Hematopoietic multipotent progenitor cell treated with erythropoietin and hydrocortisone succinate and interleukin-3 and kit ligand, for 8 days (in vitro differentiated cells): ENCODE results near the gene ZWILCH.
A peak's percentile ranks its signal among the peaks of the same experiment; 100 is the strongest.
"Not testable (repeated sequence)": the region's sequence is repeated elsewhere in the genome, so short reads cannot be mapped to it uniquely, and the experiment has no call there.

ENCODE experiments used
- DNase-seq: peaks from one replicate; pipeline ENCODE4 v3.0.0-alpha.2; 2015

Gene ZWILCH

GRCh38 chr15:66504563-66505429, at the start of gene ZWILCH, which contains the start of gene RPL4:
ZWILCH (plus strand) TSS chr15:66505326; CDS start chr15:66505339, 13 bp downstream.
RPL4 (minus strand) TSS chr15:66504855; CDS start chr15:66504790, 65 bp downstream.
- DNase-seq: peak; percentile 90

- no peak for DNase-seq
Observed at GRCh38 chr15:66456211-66456610, 48.9 kb upstream of the ZWILCH start.

- no peak for DNase-seq
Observed at GRCh38 chr15:66459818-66460615, 45.1 kb upstream of the ZWILCH start.

GRCh38 chr15:66461294-66461693, 43.8 kb upstream of the ZWILCH start:
- not testable (repeated sequence) for DNase-seq

- no peak for DNase-seq
Observed at GRCh38 chr15:66461917-66462316, 43.2 kb upstream of the ZWILCH start.

GRCh38 chr15:66462627-66463026, 42.5 kb upstream of the ZWILCH start:
- no peak for DNase-seq

- DNase-seq: not testable (repeated sequence)
Observed at GRCh38 chr15:66465294-66465693, 39.8 kb upstream of the ZWILCH start.

GRCh38 chr15:66467162-66468040, 37.7 kb upstream of the ZWILCH start:
- not testable (repeated sequence) for DNase-seq

- not testable (repeated sequence) for DNase-seq
Observed at GRCh38 chr15:66470825-66471224, 34.3 kb upstream of the ZWILCH start.

GRCh38 chr15:66472176-66472999, 32.7 kb upstream of the ZWILCH start:
- DNase-seq: no peak

- DNase-seq: no peak
Observed at GRCh38 chr15:66474135-66474534, 31.0 kb upstream of the ZWILCH start.

- no peak for DNase-seq
Observed at GRCh38 chr15:66474963-66475362, 30.2 kb upstream of the ZWILCH start.

- no peak for DNase-seq
Observed at GRCh38 chr15:66476535-66476934, 28.6 kb upstream of the ZWILCH start.

- no peak for DNase-seq
Observed at GRCh38 chr15:66477011-66477410, 28.1 kb upstream of the ZWILCH start.

GRCh38 chr15:66480267-66480666, 24.9 kb upstream of the ZWILCH start:
- no peak for DNase-seq

- DNase-seq: peak; percentile 79
Observed at GRCh38 chr15:66481107-66481856, 23.8 kb upstream of the ZWILCH start.

- no peak for DNase-seq
Observed at GRCh38 chr15:66482539-66482938, 22.6 kb upstream of the ZWILCH start.

- no peak for DNase-seq
Observed at GRCh38 chr15:66483131-66483566, 22.0 kb upstream of the ZWILCH start.

- no peak for DNase-seq
Observed at GRCh38 chr15:66484539-66485112, 20.5 kb upstream of the ZWILCH start.

GRCh38 chr15:66486887-66487286, 18.2 kb upstream of the ZWILCH start:
- DNase-seq: no peak

- DNase-seq: no peak
Observed at GRCh38 chr15:66488525-66488924, 16.6 kb upstream of the ZWILCH start.
